OCI-LY1 (cell line): ENCODE measurements around the gene CYFIP1.

Experiments
- H2AFZ ChIP-seq: fragments of 200-600 bp; sonication (generic), shearing (Covaris generic); 2 replicates; pipeline ENCODE4 v1.6.0; 2014; ENCODE audit warnings: antibody characterized with exemption, mild to moderate bottlenecking, low read length
- H3F3A ChIP-seq: fragments of 200-600 bp; sonication (generic), shearing (Covaris generic); 2 replicates; pipeline ENCODE4 v1.6.0; 2014; ENCODE audit warnings: mild to moderate bottlenecking, antibody characterized with exemption, low read length, moderate library complexity; ENCODE audit not compliant: insufficient read depth
- H3K27ac ChIP-seq: fragments of 200-600 bp; sonication (generic); 2 replicates; pipeline ENCODE4 v1.5.1; 2014; ENCODE audit warnings: low read length, mixed run types, mild to moderate bottlenecking, low read depth; ENCODE audit not compliant: poor library complexity, severe bottlenecking
- H3K27me3 ChIP-seq: fragments of 200-600 bp; sonication (generic); 2 replicates; pipeline ENCODE4 v1.6.0; 2014; ENCODE audit warnings: antibody characterized with exemption, mild to moderate bottlenecking, low read length, moderate library complexity; ENCODE audit not compliant: insufficient read depth
- H3K36me3 ChIP-seq: fragments of 200-600 bp; sonication (generic); 2 replicates; pipeline ENCODE4 v1.6.1; 2014; ENCODE audit warnings: mild to moderate bottlenecking, antibody characterized with exemption, low read length, moderate library complexity, mixed read lengths; ENCODE audit not compliant: insufficient read depth
- H3K4me1 ChIP-seq: fragments of 200-600 bp; sonication (generic); 2 replicates; pipeline ENCODE4 v1.5.1; 2014; ENCODE audit warnings: mild to moderate bottlenecking, low read length, moderate library complexity; ENCODE audit not compliant: insufficient read depth, severe bottlenecking
- H3K4me2 ChIP-seq: fragments of 200-600 bp; sonication (generic), shearing (Covaris generic); 2 replicates; pipeline ENCODE4 v1.6.1; 2014; ENCODE audit warnings: low read length
- H3K4me3 ChIP-seq: fragments of 200-600 bp; sonication (generic); 2 replicates; pipeline ENCODE4 v1.5.1; 2014; ENCODE audit warnings: low read length, low read depth, mild to moderate bottlenecking, mixed read lengths; ENCODE audit not compliant: poor library complexity, severe bottlenecking
- H3K79me2 ChIP-seq: fragments of 200-600 bp; shearing (Covaris generic); 2 replicates; pipeline ENCODE4 v1.6.1; 2016; ENCODE audit warnings: mixed run types, low read length, mixed read lengths; ENCODE audit not compliant: insufficient read depth
- H3K9ac ChIP-seq: fragments of 200-600 bp; sonication (generic), shearing (Covaris generic); 2 replicates; pipeline ENCODE4 v1.6.1; 2014; ENCODE audit warnings: mild to moderate bottlenecking, low read length, mixed read lengths
- H3K9me2 ChIP-seq: fragments of 200-600 bp; sonication (generic), shearing (Covaris generic); 2 replicates; pipeline ENCODE4 v1.6.1; 2014; ENCODE audit warnings: low read depth, mild to moderate bottlenecking, low read length, mixed read lengths
- H3K9me3 ChIP-seq: fragments of 200-600 bp; shearing (Covaris generic); 2 replicates; pipeline ENCODE4 v1.6.1; 2014; ENCODE audit warnings: low read length, mixed read lengths
- H4K20me1 ChIP-seq: fragments of 200-600 bp; sonication (generic), shearing (Covaris generic); 2 replicates; pipeline ENCODE4 v1.6.0; 2016; ENCODE audit warnings: mild to moderate bottlenecking, low read length; ENCODE audit not compliant: insufficient read depth
- EZH2 ChIP-seq: fragments of 200-600 bp; sonication (generic), shearing (Covaris generic); IDR thresholded peaks from 2 replicates; pipeline ENCODE4 v1.8.0; 2017; ENCODE audit warnings: borderline replicate concordance, mixed run types, mild to moderate bottlenecking, antibody characterized with exemption, low read length, moderate library complexity, mixed read lengths
- TF ChIP-seq, protein P1 (sequence below): fragments of 200-600 bp; sonication (generic), shearing (Covaris generic); IDR thresholded peaks from 2 replicates; pipeline ENCODE4 v1.5.1; 2017; ENCODE audit warnings: mild to moderate bottlenecking, antibody characterized with exemption, low read length, moderate library complexity, mixed read lengths

The CYFIP1 gene

DNA sequence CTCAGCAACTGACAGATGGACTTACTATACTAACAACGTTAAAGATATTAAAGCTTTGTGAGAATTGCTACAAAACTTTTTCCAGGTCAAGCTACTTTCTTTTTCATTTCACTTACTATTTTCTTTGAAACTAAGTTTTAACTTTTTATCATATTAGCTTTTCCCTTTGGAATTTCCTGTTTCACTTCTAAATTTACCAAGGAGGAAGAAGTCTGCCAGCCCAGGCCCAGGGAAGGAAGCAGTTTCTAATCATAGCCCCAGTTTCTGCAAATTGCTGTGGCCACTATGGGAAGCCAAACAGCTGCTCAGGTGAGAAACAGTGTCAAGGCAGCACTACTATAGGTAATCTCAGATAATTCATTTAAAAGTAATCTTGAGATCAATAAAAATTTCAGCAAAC, 18.4 kb downstream of the CYFIP1 start:
- Histone ChIP-seq H3K4me3 (no peak overlapping the region), H3K36me3 (no peaks in the 10 kb centered on the region), H3F3A (no peaks in the 10 kb centered on the region), H3K9me3 (no peaks in the 10 kb centered on the region), H3K27ac (no peak overlapping the region), H3K4me2 (no peak overlapping the region), H3K4me1 (no peaks in the 10 kb centered on the region), H3K27me3 (no peaks in the 10 kb centered on the region; the same call in 1 of the 2 replicates), H3K9me2 (no peaks in the 10 kb centered on the region), H3K9ac (no peak overlapping the region), H4K20me1 (no peaks in the 10 kb centered on the region), H3K79me2 (no peaks in the 10 kb centered on the region), H2AFZ (no peak overlapping the region)
- TF ChIP-seq EZH2, result no peak
- TF ChIP-seq, protein P1, sequence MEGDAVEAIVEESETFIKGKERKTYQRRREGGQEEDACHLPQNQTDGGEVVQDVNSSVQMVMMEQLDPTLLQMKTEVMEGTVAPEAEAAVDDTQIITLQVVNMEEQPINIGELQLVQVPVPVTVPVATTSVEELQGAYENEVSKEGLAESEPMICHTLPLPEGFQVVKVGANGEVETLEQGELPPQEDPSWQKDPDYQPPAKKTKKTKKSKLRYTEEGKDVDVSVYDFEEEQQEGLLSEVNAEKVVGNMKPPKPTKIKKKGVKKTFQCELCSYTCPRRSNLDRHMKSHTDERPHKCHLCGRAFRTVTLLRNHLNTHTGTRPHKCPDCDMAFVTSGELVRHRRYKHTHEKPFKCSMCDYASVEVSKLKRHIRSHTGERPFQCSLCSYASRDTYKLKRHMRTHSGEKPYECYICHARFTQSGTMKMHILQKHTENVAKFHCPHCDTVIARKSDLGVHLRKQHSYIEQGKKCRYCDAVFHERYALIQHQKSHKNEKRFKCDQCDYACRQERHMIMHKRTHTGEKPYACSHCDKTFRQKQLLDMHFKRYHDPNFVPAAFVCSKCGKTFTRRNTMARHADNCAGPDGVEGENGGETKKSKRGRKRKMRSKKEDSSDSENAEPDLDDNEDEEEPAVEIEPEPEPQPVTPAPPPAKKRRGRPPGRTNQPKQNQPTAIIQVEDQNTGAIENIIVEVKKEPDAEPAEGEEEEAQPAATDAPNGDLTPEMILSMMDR, result no peak

DNA sequence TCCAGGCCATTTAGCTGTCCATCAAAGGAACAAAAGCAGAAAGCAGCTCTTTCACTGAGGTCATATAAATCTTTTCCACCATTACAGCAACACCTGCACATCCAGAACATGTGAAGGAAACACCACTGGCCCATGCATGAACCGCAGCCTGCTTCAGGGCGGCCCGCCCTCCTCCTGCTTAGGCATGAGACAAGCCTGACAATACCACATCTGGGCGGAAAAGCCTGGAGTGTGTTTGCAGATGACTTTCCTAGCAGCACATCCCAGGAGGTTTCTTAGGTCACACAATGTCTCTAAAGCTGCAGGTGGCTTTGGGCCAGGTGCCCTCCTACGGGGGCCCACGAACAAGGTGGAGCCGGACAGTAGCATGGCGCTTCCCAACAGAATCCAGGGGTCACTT, 19.6 kb downstream of the CYFIP1 start:
- no peaks in the 10 kb centered on the region for H3K9me2 ChIP-seq
- no peaks in the 10 kb centered on the region for H4K20me1 ChIP-seq
- no peaks in the 10 kb centered on the region for H3K9me3 ChIP-seq
- no peaks in the 10 kb centered on the region for H3K79me2 ChIP-seq
- no peak overlapping the region for H3K4me3 ChIP-seq
- no peak overlapping the region for H2AFZ ChIP-seq
- no peak overlapping the region for H3K27ac ChIP-seq
- no peaks in the 10 kb centered on the region for H3K4me1 ChIP-seq
- H3K36me3 ChIP-seq, result no peaks in the 10 kb centered on the region
- H3F3A ChIP-seq, result no peaks in the 10 kb centered on the region
- no peaks in the 10 kb centered on the region; the same call in 1 of the 2 replicates for H3K27me3 ChIP-seq
- no peak overlapping the region for H3K9ac ChIP-seq
- TF ChIP-seq, protein P1, result no peak
- no peak for TF ChIP-seq EZH2
- H3K4me2 ChIP-seq, result no peak overlapping the region

- no peaks in the 10 kb centered on the region for H4K20me1 ChIP-seq
- H3K36me3 ChIP-seq, result no peaks in the 10 kb centered on the region
- H3K9me2 ChIP-seq, result no peaks in the 10 kb centered on the region
- no peaks in the 10 kb centered on the region for H3K79me2 ChIP-seq
- no peak overlapping the region for H3K4me2 ChIP-seq
- H3K4me3 ChIP-seq, result no peak overlapping the region
- H3F3A ChIP-seq, result no peaks in the 10 kb centered on the region
- no peaks in the 10 kb centered on the region for H3K4me1 ChIP-seq
- no peak overlapping the region for H2AFZ ChIP-seq
- peaks cover 2% of the 10 kb centered on the region; the same call in 1 of the 2 replicates for H3K27me3 ChIP-seq
- no peak for TF ChIP-seq EZH2
- TF ChIP-seq, protein P1, result no peak
- no peaks in the 10 kb centered on the region for H3K9me3 ChIP-seq
- H3K9ac ChIP-seq, result no peak overlapping the region
- no peak overlapping the region for H3K27ac ChIP-seq
These were observed 20.0 kb downstream of the CYFIP1 start for GRCh38 chr15:22960126-22960525.
